Mucosa of stomach (tissue), 1 donor: ENCODE data around the gene FAM50A.

ENCODE experiments used
- H3K27me3 ChIP-seq: one replicate; pipeline ENCODE4 v1.7.0; 2013; ENCODE audit warnings: mild to moderate bottlenecking, low read length; ENCODE audit not compliant: control insufficient read depth, insufficient read depth
- H3K36me3 ChIP-seq: one replicate; pipeline ENCODE4 v1.7.0; 2013; ENCODE audit warnings: low read length; ENCODE audit not compliant: control insufficient read depth, insufficient read depth
- H3K4me1 ChIP-seq: one replicate; pipeline ENCODE4 v1.7.0; 2013; ENCODE audit warnings: mild to moderate bottlenecking, low read length; ENCODE audit not compliant: control insufficient read depth, insufficient read depth
- H3K4me3 ChIP-seq: one replicate; pipeline ENCODE4 v1.7.0; 2013; ENCODE audit warnings: low read length
- H3K9ac ChIP-seq: one replicate; pipeline ENCODE4 v1.7.0; 2013; ENCODE audit warnings: mild to moderate bottlenecking, low read length, moderate library complexity
- H3K9me3 ChIP-seq: one replicate; pipeline ENCODE4 v1.7.0; 2013; ENCODE audit warnings: mild to moderate bottlenecking, low read length, moderate library complexity; ENCODE audit not compliant: control insufficient read depth
- donor health status: Pancreatic carcinoma.

FAM50A gene

GRCh38 chrX:154402622-154403127 lies 41.3 kb upstream of the FAM50A start:
- Histone ChIP-seq H3K4me3 (no peak overlapping the region), H3K36me3 (peaks cover 10% of the 10 kb centered on the region), H3K9me3 (no peaks in the 10 kb centered on the region), H3K4me1 (peaks cover 6% of the 10 kb centered on the region), H3K27me3 (no peaks in the 10 kb centered on the region), H3K9ac (no peak overlapping the region)

- H3K36me3 ChIP-seq = peaks cover 10% of the 10 kb centered on the region
- H3K4me3 ChIP-seq = no peak overlapping the region
- peaks cover 6% of the 10 kb centered on the region for H3K4me1 ChIP-seq
- H3K9ac ChIP-seq = no peak overlapping the region
- H3K27me3 ChIP-seq = no peaks in the 10 kb centered on the region
- H3K9me3 ChIP-seq = no peaks in the 10 kb centered on the region
These were observed 40.7 kb upstream of the FAM50A start for GRCh38 chrX:154403192-154403591.

GRCh38 chrX:154403858-154404257 lies 40.1 kb upstream of the FAM50A start:
- Histone ChIP-seq H3K4me3 (no peak overlapping the region), H3K36me3 (peaks cover 10% of the 10 kb centered on the region), H3K9me3 (no peaks in the 10 kb centered on the region), H3K27me3 (no peaks in the 10 kb centered on the region), H3K9ac (no peak overlapping the region), H3K4me1 (peaks cover 6% of the 10 kb centered on the region)

- no peak overlapping the region for H3K4me3 ChIP-seq
- no peak overlapping the region for H3K9ac ChIP-seq
- peaks cover 4% of the 10 kb centered on the region for H3K36me3 ChIP-seq
- H3K9me3 ChIP-seq = no peaks in the 10 kb centered on the region
- H3K27me3 ChIP-seq = no peaks in the 10 kb centered on the region
- H3K4me1 ChIP-seq = peaks cover 10% of the 10 kb centered on the region
These were observed 39.2 kb upstream of the FAM50A start for GRCh38 chrX:154404625-154405192.

DNA sequence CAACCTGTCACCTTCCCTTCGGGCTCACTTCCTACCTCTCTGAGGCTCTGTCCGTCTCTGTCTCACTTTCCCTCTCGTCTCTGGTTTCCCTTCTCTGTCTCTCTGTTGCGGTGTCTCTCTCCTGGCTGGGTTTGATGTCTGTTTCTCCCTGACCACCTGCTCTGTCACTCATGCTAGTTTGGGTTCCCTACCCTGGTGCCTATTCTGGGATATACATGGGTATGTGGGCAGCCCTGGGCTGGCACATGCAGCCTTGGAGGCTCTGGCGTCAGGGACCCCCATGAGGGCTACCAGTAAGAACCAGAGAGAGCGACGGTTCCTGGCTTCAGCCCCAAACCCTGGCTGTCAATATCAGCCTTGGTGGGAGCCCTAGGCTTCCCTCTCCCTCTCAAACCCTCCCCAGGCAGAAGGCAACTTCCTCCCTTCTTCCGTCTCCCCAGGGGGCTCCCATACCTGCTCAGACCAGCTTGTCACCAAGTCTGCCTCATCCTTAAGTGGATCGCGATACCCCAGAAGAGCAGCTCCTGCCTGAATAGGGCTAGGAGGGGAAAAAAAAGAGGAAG lies 35.2 kb upstream of the FAM50A start:
- H3K27me3 ChIP-seq = no peaks in the 10 kb centered on the region
- H3K4me1 ChIP-seq = peaks cover 17% of the 10 kb centered on the region
- peak overlapping the region; percentile 80 for H3K9ac ChIP-seq
- peak overlapping the region; percentile 25 for H3K4me3 ChIP-seq
- no peaks in the 10 kb centered on the region for H3K9me3 ChIP-seq
- no peaks in the 10 kb centered on the region for H3K36me3 ChIP-seq

- Histone ChIP-seq H3K9me3 (no peaks in the 10 kb centered on the region), H3K4me1 (peaks cover 17% of the 10 kb centered on the region), H3K9ac (peak within 1 kb of the TSS; percentile 80), H3K27me3 (no peaks in the 10 kb centered on the region), H3K4me3 (peak within 1 kb of the TSS; percentile 25), H3K36me3 (no peaks in the 10 kb centered on the region)
These were observed 34.6 kb upstream of the FAM50A start, which contains the start of gene DNASE1L1 for GRCh38 chrX:154409222-154409871. Gene DNASE1L1 (minus strand): TSS chrX:154409254. CDS start chrX:154405568, 3,686 bp downstream.

GRCh38 chrX:154411981-154412340 lies 32.0 kb upstream of the FAM50A start:
- H3K4me1 ChIP-seq = peaks cover 17% of the 10 kb centered on the region
- H3K4me3 ChIP-seq = peak overlapping the region; percentile 18
- H3K36me3 ChIP-seq = no peaks in the 10 kb centered on the region
- no peaks in the 10 kb centered on the region for H3K9me3 ChIP-seq
- no peaks in the 10 kb centered on the region for H3K27me3 ChIP-seq
- peak overlapping the region; percentile 80 for H3K9ac ChIP-seq

- Histone ChIP-seq H3K9ac (peak overlapping the region; percentile 80), H3K9me3 (no peaks in the 10 kb centered on the region), H3K36me3 (no peaks in the 10 kb centered on the region), H3K4me1 (peaks cover 17% of the 10 kb centered on the region), H3K4me3 (peak overlapping the region; percentile 18), H3K27me3 (no peaks in the 10 kb centered on the region)
These were observed 31.5 kb upstream of the FAM50A start for GRCh38 chrX:154412468-154412867.

DNA sequence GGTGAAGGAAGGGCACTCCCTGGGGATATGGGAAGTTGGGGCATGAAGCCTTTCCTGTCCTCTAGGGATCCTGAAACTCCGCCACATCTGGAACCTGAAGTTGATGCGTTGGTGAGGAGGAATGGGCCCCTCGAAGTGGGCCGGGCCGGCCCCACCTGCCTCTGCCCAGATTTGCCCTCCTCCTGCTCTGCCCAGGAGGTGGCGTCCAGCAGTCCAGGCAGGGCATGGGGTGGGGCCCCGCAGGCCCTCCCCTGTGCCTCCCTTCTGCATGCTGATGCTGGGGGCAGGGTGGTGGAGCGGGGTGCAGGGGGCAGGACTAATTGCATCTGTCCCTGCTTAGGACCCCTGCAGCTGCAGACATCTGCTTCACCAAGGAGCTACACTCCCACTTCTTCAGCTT lies 30.8 kb upstream of the FAM50A start:
- Histone ChIP-seq H3K27me3 (no peaks in the 10 kb centered on the region), H3K9ac (peak overlapping the region; percentile 80)

DNA sequence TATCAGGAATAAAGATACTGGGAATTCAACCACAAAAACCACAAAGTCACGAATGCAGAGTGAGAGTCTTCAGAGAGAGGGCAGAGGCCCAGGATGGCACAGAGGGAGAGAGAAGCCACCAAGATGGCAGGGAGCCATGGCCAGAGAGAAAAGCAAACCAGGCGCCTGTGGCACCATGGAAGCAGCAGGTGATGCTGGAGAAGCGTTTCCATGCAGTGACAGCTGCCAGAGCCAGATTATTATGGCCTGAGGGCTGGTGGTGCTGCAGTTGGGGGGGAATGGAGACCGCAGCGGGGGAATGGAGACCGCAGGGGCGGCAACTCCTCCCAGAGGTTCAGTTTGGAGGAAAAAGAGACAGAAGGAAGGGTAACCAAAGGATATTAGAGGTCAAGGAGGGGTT lies 26.8 kb upstream of the FAM50A start:
- Histone ChIP-seq H3K9me3 (no peaks in the 10 kb centered on the region), H3K36me3 (no peaks in the 10 kb centered on the region), H3K27me3 (no peaks in the 10 kb centered on the region), H3K4me3 (no peak overlapping the region), H3K9ac (no peak overlapping the region), H3K4me1 (peaks cover 10% of the 10 kb centered on the region)

More for the DNA sequence above, 30.8 kb upstream of the FAM50A start:
- Histone ChIP-seq H3K4me3 (no peak overlapping the region), H3K9me3 (no peaks in the 10 kb centered on the region), H3K4me1 (peaks cover 17% of the 10 kb centered on the region), H3K36me3 (no peaks in the 10 kb centered on the region)

DNA sequence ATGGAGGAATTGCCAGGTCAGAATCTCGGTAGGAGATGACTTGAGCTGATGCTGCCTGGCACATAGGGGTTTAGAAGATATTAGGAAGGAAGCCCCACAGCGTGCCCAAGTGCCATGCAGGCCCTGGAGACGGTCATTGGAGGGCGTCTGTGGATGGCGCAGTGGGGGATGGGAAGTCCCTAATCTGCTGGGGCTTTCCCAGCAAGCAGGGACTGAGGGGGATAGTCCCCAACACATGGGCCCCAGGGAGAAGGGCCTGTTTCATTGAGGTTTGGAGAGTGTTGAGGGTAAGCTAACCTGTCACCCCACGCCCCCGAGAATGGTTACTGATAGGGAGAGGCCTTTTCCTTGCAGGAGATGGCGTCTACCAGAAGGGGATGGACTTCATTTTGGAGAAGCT lies 24.8 kb upstream of the FAM50A start:
- no peaks in the 10 kb centered on the region for H3K9me3 ChIP-seq
- no peak overlapping the region for H3K9ac ChIP-seq
- H3K27me3 ChIP-seq = no peaks in the 10 kb centered on the region
- no peak overlapping the region for H3K4me3 ChIP-seq
- no peaks in the 10 kb centered on the region for H3K36me3 ChIP-seq
- no peaks in the 10 kb centered on the region for H3K4me1 ChIP-seq

GRCh38 chrX:154419688-154420401 lies 24.1 kb upstream of the FAM50A start:
- no peak overlapping the region for H3K4me3 ChIP-seq
- no peaks in the 10 kb centered on the region for H3K9me3 ChIP-seq
- no peaks in the 10 kb centered on the region for H3K27me3 ChIP-seq
- no peaks in the 10 kb centered on the region for H3K4me1 ChIP-seq
- no peaks in the 10 kb centered on the region for H3K36me3 ChIP-seq
- H3K9ac ChIP-seq = no peak overlapping the region
